GM19395 (cell line): ENCODE measurements around the gene ADGRG4.

Experiments
- ATAC-seq: cut with Tn5 transposase; IDR thresholded peaks from one replicate; pipeline ENCODE4 v1.9.1; 2021; ENCODE audit warnings: mild to moderate bottlenecking, moderate library complexity; ENCODE audit not compliant: unreplicated experiment

Gene ADGRG4

DNA sequence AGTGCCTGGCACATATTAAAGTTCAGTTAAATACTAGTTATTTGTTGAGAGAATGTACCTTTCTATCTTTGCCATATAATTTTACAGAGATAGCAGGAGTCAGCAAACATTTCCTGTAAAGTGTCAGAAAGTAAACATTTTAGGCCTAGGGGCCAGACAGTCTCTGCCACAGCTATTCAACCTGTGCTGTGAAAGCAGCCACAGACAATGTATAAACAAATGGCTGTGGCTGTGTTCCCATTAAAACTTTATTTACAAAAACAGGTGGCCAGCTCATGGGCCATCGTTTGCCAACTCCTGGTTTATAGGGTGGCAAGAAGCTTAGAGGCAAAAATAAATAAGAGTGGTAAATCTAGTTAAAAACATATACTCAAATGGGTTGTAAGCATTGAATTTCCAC lies 153.0 kb downstream of the ADGRG4 start:
- ATAC-seq = no peak

GRCh38 chrX:136456133-136456532 lies 155.4 kb downstream of the ADGRG4 start:
- ATAC-seq = no peak

GRCh38 chrX:136457303-136457917 lies 156.6 kb downstream of the ADGRG4 start:
- no peak for ATAC-seq

DNA sequence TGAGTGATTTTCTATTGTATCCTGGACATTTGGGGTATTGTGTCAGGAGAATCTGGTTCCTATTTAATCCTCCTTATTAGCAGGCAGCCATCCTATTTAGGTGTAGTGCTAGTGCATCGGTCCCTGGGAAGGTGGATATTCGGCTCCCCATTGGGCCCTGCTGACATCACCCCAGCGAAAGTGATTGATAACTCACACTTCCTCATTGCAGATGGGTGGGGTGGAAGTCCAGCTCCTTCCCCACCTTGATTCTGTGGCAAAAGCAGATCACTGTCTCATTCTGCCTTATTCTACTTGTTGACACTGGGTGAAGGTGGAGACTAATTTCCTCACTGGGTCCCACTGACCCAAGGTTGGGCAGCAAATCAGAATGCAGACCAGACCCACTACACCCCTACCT lies 163.8 kb downstream of the ADGRG4 start:
- no peak for ATAC-seq
